ENCODE measurements around the gene PCED1B. TPM values are rescaled to one million over a fixed set of nuclear protein-coding genes. Genes with fewer than 3 reads are reported as not detected.

Gene PCED1B
- total RNA-seq, 6 experiments from 2014 or later: 3.3 to 5.4 (median 4.9) TPM

DNA sequence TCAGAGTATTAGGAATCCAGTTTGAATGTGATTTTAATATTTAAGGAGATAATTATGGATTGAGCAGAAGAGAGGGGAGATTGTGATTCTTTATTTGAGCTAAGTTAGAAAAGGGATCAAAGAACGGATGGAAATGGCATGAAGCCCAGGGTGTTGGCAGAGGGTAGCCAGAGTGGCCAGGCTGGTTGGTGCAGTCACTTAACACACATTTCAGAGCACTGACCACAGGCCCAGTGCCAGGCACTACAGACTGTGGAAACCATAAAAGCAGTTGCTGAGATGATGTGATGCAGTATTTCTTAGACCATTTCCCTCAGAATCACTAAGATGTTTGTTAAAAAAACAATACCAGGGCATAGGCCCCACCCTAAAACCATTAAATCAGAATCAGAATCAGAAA, 168.0 kb downstream of the PCED1B start:
- Mint-ChIP-seq H3K4me1 (ENCODE audit: low read depth) (peaks cover 35% of the 10 kb centered on the region), H3K36me3 (ENCODE audit: low read depth) (peaks cover 15% of the 10 kb centered on the region), H3K27ac (no peak overlapping the region), H3K27me3 (ENCODE audit: insufficient read depth) (peaks cover 3% of the 10 kb centered on the region), H3K9me3 (peaks cover 5% of the 10 kb centered on the region; the same call in 1 of the 2 replicates), H3K4me3 (no peak overlapping the region)
- DNase-seq: no peak
- TF ChIP-seq, protein P1, sequence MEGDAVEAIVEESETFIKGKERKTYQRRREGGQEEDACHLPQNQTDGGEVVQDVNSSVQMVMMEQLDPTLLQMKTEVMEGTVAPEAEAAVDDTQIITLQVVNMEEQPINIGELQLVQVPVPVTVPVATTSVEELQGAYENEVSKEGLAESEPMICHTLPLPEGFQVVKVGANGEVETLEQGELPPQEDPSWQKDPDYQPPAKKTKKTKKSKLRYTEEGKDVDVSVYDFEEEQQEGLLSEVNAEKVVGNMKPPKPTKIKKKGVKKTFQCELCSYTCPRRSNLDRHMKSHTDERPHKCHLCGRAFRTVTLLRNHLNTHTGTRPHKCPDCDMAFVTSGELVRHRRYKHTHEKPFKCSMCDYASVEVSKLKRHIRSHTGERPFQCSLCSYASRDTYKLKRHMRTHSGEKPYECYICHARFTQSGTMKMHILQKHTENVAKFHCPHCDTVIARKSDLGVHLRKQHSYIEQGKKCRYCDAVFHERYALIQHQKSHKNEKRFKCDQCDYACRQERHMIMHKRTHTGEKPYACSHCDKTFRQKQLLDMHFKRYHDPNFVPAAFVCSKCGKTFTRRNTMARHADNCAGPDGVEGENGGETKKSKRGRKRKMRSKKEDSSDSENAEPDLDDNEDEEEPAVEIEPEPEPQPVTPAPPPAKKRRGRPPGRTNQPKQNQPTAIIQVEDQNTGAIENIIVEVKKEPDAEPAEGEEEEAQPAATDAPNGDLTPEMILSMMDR (IDR thresholded peaks at IDR 0.05): no peak

GRCh38 chr12:47249082-47249481, 169.7 kb downstream of the PCED1B start:
- Mint-ChIP-seq H3K4me1 (ENCODE audit: low read depth) (peaks cover 35% of the 10 kb centered on the region), H3K27ac (no peak overlapping the region), H3K27me3 (ENCODE audit: insufficient read depth) (peaks cover 7% of the 10 kb centered on the region)

GRCh38 chr12:47249719-47250357, 170.4 kb downstream of the PCED1B start:
- peaks cover 5% of the 10 kb centered on the region; the same call in 1 of the 2 replicates for H3K9me3 Mint-ChIP-seq
- peaks cover 7% of the 10 kb centered on the region for H3K27me3 Mint-ChIP-seq (ENCODE audit: insufficient read depth)
- DNase-seq: no peak
- no peak overlapping the region for H3K27ac Mint-ChIP-seq
- peaks cover 31% of the 10 kb centered on the region for H3K4me1 Mint-ChIP-seq (ENCODE audit: low read depth)
- TF ChIP-seq, protein P1 (IDR thresholded peaks at IDR 0.05): no peak
- no peak overlapping the region for H3K4me3 Mint-ChIP-seq
- H3K36me3 Mint-ChIP-seq (ENCODE audit: low read depth): peaks cover 15% of the 10 kb centered on the region

More at GRCh38 chr12:47249082-47249481, 169.7 kb downstream of the PCED1B start:
- Mint-ChIP-seq H3K9me3 (peaks cover 5% of the 10 kb centered on the region; the same call in 1 of the 2 replicates), H3K4me3 (peak overlapping the region; percentile 32; the same call in 1 of the 2 replicates), H3K36me3 (ENCODE audit: low read depth) (peaks cover 15% of the 10 kb centered on the region)
- TF ChIP-seq, protein P1 (IDR thresholded peaks at IDR 0.05): no peak
- no peak for DNase-seq

DNA sequence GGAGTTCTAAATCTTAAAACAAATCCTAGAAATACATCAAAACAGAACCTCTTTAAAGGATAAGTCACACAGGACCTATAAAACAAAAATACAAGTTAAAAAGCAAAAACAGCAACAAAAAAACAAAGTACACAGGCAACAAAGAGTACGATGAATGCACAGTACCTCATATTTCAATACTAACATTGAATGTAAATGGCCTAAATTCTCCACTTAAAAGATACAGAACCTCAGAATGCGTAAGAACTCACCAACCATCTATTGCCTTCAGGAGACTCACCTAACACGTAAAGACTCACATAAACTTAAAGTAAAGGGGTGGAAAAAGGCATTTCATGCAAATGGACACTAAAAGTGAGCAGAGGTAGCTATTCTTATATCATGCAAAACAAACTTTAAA, 172.5 kb downstream of the PCED1B start:
- no peak for DNase-seq
- H3K4me1 Mint-ChIP-seq (ENCODE audit: low read depth): peaks cover 26% of the 10 kb centered on the region
- TF ChIP-seq, protein P1 (IDR thresholded peaks at IDR 0.05): no peak
- peaks cover 5% of the 10 kb centered on the region; the same call in 1 of the 2 replicates for H3K9me3 Mint-ChIP-seq
- H3K27ac Mint-ChIP-seq: no peak overlapping the region
- H3K36me3 Mint-ChIP-seq (ENCODE audit: low read depth): peaks cover 15% of the 10 kb centered on the region
- peaks cover 7% of the 10 kb centered on the region for H3K27me3 Mint-ChIP-seq (ENCODE audit: insufficient read depth)
- no peak overlapping the region for H3K4me3 Mint-ChIP-seq

GRCh38 chr12:47264951-47265350, 185.5 kb downstream of the PCED1B start:
- Mint-ChIP-seq H3K9me3 (peaks cover 4% of the 10 kb centered on the region; the same call in 1 of the 2 replicates), H3K27ac (no peak overlapping the region), H3K4me1 (ENCODE audit: low read depth) (peaks cover 37% of the 10 kb centered on the region), H3K36me3 (ENCODE audit: low read depth) (peaks cover 11% of the 10 kb centered on the region), H3K27me3 (ENCODE audit: insufficient read depth) (peaks cover 2% of the 10 kb centered on the region; the same call in 1 of the 2 replicates), H3K4me3 (no peak overlapping the region)
- TF ChIP-seq, protein P1 (IDR thresholded peaks at IDR 0.05): no peak
- DNase-seq: no peak

Measured in HFFc6 (cell line).